KG1 (cell line): ENCODE data around the gene PLAU.
"Not testable (repeated sequence)": the region's sequence is repeated elsewhere in the genome, so short reads cannot be mapped to it uniquely, and the experiment has no call there.

Experiments used
- DNase-seq: peaks from one replicate; lab custom pipeline; 2025; lab: John Stamatoyannopoulos, UW

PLAU gene

DNA sequence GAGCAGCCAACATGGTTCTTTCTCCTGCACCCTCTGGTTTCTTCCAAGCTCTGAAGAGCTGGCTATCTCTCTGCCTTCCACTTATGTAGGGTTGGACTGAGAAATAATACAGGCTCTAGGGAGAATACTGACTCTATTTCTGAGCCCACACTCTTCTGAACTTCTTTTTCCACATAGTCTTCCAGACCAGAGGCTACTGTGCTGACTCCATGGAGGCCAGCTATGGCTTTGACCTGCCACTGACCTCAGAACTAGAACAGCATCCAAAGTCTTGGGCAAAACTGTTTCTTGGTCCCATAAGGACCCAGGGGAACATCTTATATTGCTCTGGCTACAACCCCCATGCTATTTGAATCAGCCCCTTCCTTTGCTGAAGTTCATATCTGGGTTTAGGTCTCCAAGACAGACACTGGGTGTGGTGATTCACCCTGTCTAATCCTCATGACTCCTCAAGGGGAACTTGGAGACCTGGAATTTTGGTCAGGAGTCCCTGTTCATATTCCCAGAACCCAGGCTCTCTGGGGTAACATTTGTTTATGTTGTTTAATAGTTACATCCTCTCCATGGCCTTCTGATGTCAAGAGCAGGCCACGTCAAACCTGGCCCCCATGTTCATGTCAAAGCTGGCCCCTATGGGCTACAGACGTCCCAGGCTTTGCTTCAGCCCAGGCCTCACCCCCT, 12.1 kb upstream of the PLAU start:
- DNase-seq, result no peak

DNA sequence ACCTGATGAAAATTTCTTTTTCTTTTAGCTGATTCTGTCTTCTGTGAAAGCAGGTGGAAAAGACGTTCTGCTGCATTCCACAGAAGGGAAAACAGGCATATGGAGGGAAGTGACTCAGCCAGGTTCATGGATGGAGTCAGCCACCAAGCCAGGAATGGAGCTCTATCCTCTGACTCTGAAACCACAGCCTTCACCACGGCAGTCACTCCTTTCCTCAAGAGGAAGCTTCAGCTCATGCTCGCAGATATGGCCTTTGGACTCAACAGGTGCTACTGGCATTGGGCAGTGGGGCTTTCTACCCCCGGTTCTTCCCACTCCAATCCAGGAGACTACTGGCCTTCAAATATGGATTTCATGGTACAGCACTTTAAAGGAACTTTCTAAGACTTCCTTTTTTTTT, 11.5 kb upstream of the PLAU start:
- no peak for DNase-seq

GRCh38 chr10:73900064-73900463, 10.9 kb upstream of the PLAU start:
- DNase-seq, result no peak

DNA sequence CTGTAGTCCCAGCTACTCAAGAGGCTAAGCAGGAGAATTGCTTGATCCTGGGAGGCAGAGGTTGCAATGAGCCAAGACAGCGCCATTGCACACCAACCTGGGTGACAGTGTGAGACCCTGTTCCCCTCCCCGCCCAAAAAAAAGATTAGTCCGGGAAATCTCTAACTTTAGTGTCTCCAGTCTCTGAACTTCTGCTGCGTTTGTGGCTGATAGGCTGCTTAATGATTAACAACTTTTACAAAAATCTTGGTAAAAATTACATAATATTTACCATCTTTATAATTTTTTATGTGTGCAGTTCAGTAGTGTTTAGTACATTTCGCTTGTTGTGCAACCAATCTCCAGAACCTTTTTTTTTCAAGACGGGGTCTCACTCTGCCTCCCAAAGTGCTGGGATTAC, 9.7 kb upstream of the PLAU start:
- DNase-seq, result no peak

GRCh38 chr10:73902351-73902750, 8.6 kb upstream of the PLAU start:
- no peak for DNase-seq

DNA sequence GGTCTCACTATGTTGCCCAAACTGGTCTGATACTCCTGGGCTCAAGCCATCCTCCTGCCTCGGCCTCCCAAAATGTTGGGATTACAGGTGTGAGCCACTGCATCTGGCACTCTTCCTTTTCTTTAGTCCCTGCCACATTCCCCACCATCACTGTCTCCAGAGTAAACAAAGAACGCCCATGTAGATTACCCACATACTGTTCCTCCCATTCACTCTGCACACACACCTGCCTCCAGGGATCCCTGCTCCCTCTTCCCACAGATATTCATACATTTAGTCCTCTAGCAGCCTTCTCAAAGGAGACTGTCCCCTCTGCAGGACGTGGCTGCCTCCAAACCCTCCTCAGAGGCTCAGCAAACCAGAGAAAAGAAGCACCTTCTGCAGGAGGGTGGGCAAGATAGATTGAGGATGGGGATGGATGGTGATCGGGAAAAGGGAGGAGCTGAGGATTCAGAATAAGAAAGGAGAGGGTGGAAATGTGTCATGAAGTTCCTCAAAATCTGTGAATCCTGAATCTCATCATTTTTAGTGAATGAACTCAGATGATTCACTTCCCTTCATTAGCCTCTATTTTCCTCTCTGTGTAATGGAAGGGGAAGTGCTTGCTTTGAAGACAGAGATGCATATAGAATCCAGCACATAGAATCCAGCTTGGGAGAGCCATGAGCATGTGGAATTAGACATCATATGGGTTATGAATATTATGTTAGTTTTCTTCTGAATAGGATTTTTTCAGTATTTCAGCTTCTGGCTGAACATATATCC, 5.5 kb upstream of the PLAU start:
- no peak for DNase-seq

DNA sequence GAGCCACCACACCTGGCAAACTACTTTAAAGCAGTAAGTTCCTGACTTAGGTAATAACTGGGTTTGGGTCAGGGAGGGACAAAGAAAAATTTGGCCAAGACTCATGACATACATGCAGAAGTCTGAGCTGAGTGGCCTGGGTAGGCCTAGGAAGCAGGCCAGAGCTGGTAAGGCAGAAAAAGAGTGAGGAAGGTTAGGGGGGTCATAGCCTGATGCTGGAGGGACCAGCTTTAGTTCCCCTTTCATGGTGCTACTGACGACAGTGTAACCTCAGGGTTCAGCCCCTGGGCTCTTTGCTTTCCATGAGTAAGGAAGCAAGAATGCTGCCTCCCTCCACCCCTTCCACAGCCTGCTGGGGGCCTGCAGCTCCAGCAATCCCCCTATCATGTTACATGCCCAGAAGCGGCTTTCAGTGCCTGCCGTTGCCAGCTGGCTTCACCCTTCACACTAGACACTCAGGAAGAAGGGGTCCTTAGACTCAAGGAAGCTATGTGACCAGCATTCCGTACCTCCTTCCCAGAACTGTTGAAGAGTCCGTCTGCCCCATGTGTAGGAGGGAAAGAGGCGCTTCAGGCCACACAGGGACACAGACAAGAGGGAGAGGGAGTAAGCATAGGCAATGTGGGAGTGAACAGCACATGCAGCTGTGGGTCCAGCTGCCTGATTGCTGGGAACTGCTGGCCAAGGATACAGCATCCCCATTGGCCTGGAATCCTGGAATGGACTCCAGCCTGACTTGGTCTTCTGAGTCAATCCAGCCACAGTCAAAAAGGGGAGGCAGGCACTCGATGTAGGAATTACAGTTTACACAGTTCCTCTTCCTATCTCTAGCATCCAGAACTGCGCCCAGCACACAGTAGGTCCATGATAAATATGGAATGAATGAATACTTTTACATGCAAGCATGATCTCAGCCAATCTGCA, 4.1 kb upstream of the PLAU start:
- DNase-seq, result peak; percentile 19

DNA sequence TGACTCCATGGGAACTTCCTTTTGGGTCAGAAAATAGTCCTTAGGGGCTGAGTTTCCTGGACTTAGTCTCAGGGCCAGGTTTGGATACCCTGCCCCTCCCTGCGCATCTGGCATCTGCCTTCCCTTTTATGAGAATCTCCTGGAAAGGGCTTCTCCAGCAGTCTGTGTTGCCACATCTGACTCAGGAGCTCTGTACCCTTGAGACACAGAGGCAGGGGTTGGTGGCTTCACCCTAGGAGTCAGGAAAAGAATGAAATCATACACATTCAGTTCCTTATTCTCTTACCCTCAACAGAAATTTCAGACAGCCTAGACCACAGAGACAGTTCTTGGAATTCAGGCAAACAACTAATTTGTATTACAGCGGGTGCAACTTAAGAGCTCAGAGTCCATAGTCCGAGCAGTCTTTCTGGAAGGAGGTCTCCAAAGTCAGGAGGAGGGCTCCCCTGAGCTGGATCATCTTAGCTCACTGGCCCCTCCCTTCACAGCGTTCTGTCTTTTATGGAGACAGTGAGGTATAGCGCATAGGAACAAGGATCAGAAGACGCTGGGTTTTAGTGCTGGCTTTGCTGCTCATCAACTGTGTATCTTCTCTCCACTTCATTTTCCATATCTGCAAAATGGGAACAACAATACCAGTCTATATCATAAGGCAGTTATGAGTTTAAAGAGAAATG, 3.0 kb upstream of the PLAU start:
- peak; percentile 49 for DNase-seq

- no peak for DNase-seq
Observed at GRCh38 chr10:73908853-73909539, 1.9 kb upstream of the PLAU start.

DNA sequence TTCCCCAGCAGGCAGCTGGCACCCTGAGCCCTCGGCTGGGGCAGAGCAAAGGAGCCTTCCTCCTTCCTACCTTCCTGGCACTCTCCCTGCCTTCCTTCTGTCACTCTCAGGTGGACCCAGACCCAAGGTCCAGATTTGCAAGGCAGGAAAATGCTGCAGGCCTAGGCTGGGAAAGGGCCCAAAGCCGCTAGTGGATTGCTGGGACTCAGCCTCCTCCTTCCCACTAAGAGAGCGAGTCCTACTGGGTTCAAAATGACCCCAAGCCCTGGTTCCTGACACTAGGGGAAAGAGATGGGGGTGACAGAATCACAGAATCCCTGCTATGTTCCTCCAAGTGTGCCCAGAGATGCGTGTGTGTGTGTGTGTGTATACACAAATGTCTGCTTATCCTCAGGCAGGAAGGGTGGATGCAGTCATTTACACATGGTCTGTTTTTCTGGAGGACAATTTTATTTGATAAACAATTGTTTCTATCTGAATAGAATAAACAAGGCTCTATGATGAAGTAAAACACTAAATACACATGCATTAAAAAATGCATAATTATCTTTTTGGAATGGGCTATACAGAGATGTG, 1.3 kb upstream of the PLAU start:
- DNase-seq, result no peak

DNA sequence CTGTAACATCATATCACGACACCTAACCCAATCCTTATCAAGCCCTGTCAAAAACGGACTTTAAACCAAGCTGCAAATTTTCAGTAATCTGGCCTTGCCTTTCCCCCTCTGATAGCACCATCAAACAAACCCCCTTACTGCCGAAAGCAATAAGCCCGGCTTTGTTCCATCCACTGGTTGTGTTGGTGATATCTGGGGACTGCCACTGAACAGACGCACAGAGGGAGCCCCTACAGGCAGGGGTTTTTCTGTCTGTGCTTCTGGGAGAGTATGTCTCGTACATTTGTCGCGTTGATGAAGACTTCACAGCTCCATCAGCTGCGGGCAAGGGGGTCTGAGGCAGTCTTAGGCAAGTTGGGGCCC, 550 bp upstream of the PLAU start:
- DNase-seq, result peak; percentile 64

DNA sequence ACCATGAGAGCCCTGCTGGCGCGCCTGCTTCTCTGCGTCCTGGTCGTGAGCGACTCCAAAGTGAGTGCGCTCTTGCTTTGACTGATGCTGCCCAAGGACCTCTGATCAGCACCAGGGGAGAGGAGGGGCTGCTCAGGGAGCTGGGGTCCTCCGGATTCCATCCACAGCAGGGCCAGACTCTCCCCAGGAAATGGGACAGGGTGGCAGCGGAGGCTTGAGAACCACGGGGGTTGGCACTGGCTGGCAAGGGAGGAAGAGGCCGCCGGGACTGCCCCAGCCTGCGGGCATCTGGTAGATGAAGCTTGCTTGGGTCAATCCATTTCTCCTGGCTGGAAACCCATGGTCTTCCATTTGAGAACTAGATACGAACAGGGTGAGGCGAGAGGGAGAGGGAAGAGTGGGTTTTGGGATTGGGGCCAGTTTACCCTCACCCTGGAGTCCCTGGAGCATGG, 647 bp downstream of the PLAU start:
- DNase-seq, result no peak

DNA sequence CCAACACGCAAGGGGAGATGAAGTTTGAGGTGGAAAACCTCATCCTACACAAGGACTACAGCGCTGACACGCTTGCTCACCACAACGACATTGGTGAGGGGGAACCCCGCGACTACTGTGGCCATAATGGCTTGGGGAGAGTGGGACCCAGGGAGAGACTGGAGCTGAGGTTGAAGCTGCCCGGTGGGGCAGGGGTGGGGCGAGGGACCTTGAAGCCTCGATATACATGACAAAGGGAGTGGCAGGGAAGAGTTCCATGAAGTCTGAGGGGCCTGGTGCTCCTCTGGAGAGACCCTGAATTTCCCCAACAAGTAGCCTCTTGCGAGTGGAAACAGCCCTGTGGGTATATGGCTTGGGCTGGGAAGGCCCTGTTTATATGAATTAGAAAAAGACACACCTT, 3.1 kb downstream of the PLAU start:
- DNase-seq, result no peak

DNA sequence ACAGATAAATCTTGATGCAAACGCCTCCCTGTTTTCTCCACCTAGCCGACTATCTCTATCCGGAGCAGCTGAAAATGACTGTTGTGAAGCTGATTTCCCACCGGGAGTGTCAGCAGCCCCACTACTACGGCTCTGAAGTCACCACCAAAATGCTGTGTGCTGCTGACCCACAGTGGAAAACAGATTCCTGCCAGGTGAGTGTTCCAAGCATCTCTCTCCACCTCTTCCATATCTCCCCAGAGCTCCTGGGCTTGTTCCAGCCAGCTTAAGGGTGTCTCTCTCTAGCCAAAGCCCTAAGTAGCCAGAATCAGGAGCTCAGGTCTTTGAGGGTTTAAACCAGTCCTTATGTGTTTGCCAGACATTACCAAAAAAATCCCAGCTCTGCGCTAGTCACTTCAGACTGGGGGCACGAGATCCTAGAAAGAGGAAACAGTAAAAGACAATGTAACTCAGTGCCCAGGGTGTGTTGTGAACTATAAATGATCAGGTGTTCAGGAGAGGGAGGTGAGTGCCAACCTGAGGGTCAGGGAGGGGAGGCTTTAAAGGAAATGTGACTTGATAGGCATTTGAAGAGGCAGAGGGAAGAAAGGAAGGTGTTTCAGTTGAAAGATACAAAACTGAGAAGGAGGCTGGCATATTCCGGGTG, 4.4 kb downstream of the PLAU start:
- no peak for DNase-seq

DNA sequence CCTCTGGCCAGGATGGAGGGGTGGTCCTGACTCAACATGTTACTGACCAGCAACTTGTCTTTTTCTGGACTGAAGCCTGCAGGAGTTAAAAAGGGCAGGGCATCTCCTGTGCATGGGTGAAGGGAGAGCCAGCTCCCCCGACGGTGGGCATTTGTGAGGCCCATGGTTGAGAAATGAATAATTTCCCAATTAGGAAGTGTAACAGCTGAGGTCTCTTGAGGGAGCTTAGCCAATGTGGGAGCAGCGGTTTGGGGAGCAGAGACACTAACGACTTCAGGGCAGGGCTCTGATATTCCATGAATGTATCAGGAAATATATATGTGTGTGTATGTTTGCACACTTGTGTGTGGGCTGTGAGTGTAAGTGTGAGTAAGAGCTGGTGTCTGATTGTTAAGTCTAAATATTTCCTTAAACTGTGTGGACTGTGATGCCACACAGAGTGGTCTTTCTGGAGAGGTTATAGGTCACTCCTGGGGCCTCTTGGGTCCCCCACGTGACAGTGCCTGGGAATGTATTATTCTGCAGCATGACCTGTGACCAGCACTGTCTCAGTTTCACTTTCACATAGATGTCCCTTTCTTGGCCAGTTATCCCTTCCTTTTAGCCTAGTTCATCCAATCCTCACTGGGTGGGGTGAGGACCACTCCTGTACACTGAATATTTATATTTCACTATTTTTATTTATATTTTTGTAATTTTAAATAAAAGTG, 6.0 kb downstream of the PLAU start:
- no peak for DNase-seq

- no peak for DNase-seq
Observed at GRCh38 chr10:73917566-73918305, 6.8 kb downstream of the PLAU start.

DNA sequence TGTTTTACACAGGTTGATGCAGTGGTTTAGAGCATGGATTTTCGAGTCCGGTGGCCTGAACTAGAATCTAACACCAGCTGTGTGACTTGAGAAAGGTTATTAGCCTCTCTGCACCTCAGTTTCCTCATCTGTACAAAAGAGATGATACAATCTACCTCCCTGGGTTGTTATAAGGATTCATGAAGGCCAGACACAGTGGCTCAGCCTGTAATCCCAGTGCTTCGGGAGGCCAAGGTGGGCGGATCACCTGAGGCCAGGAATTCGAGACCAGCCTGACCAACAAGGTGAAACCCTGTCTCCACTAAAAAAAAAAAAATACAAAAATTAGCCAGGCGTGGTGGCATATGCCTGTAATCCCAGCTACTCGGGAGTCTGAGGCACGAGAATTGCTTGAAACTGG, 8.5 kb downstream of the PLAU start:
- not testable (repeated sequence) for DNase-seq

DNA sequence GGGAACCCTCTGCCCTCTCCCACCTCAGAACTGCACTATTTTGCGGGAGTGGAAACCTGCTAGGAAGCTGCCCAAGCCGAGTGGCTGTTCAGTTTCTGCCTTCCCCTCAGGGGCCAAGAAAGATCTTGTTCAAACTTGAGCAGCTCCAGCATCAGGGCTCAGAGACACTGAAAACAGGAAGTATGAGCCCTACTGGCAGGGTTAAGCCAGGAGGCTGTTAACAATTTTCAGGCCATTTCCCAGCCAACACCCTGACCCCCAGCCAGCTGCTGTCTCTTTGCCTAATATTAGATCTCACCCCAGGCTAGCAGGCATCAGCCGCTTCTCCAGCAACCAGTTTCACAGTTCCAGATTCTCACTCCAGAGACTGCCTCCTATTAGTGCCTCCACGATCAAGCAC, 9.2 kb downstream of the PLAU start:
- peak; percentile 31 for DNase-seq
